NB4 (cell line): ENCODE measurements around the gene THSD4.

ENCODE experiments used
- DNase-seq: peaks from one replicate; pipeline ENCODE4 v3.0.0; 2010; ENCODE audit warnings: low read depth
- H3K4me3 ChIP-seq: one replicate; pipeline ENCODE4 v1.5.1; 2011; ENCODE audit warnings: mild to moderate bottlenecking, low read depth, low read length, moderate library complexity
- MYC ChIP-seq: IDR thresholded peaks from 2 replicates; pipeline ENCODE4 v1.6.1; 2011; ENCODE audit warnings: low read depth, low read length
- POLR2A ChIP-seq: IDR thresholded peaks from 2 replicates; pipeline ENCODE4 v1.6.1; 2011; ENCODE audit warnings: mild to moderate bottlenecking; ENCODE audit not compliant: insufficient read length; ENCODE audit errors: extremely low read depth
- TF ChIP-seq, protein P1 (sequence below): IDR thresholded peaks from 2 replicates; pipeline ENCODE4 v1.6.1; 2011; ENCODE audit warnings: low read depth, low read length
- TF ChIP-seq, protein P2 (sequence below): IDR thresholded peaks from one replicate; pipeline ENCODE4 v1.5.1; 2012; ENCODE audit warnings: low read depth, low read length

The THSD4 gene

DNA sequence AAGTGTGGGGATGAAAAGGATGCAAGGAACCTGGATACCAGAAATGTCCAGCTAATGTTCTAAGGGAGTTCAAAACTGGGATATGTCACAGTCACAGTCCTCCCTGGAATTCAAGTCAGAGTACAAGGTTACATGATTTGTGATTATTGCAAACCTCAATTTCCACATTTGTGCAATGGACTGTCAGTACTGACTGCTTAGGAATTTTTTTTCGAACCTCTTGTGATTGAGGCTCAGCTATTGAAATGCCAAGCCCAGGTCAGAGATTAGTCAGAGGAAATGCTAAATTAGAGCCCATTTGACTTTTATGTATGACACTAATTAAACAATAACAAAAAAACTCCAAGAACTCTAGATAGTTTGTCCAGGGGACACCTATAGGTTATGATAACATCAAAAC lies 210.2 kb downstream of the THSD4 start:
- H3K4me3 ChIP-seq: no peak overlapping the region
- TF ChIP-seq POLR2A (no peak), MYC (no peak)
- TF ChIP-seq, protein P1, sequence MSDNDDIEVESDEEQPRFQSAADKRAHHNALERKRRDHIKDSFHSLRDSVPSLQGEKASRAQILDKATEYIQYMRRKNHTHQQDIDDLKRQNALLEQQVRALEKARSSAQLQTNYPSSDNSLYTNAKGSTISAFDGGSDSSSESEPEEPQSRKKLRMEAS: no peak
- TF ChIP-seq, protein P2, sequence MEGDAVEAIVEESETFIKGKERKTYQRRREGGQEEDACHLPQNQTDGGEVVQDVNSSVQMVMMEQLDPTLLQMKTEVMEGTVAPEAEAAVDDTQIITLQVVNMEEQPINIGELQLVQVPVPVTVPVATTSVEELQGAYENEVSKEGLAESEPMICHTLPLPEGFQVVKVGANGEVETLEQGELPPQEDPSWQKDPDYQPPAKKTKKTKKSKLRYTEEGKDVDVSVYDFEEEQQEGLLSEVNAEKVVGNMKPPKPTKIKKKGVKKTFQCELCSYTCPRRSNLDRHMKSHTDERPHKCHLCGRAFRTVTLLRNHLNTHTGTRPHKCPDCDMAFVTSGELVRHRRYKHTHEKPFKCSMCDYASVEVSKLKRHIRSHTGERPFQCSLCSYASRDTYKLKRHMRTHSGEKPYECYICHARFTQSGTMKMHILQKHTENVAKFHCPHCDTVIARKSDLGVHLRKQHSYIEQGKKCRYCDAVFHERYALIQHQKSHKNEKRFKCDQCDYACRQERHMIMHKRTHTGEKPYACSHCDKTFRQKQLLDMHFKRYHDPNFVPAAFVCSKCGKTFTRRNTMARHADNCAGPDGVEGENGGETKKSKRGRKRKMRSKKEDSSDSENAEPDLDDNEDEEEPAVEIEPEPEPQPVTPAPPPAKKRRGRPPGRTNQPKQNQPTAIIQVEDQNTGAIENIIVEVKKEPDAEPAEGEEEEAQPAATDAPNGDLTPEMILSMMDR: no peak
- DNase-seq: no peak

DNA sequence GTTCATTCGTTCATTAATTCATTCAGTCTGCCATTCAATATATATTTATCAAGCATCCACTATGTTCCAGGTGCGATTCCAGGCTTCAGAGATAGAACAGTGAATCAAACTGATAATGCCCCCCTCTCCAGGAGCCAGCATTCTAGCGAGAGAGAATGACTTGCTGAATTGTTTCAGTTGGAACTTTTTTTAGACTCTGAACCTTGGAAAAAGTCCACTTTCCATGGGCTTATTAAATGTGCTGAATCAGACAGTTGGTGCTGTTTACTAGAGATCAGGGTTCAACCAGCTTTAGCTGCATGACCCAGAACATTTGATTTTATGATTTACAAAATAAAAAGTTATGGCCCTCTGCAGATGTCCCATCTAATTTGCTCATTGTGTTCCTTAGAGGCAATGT lies 213.2 kb downstream of the THSD4 start:
- no peak overlapping the region for H3K4me3 ChIP-seq
- TF ChIP-seq, protein P1: no peak
- TF ChIP-seq POLR2A: no peak
- no peak for TF ChIP-seq MYC
- TF ChIP-seq, protein P2: no peak

DNA sequence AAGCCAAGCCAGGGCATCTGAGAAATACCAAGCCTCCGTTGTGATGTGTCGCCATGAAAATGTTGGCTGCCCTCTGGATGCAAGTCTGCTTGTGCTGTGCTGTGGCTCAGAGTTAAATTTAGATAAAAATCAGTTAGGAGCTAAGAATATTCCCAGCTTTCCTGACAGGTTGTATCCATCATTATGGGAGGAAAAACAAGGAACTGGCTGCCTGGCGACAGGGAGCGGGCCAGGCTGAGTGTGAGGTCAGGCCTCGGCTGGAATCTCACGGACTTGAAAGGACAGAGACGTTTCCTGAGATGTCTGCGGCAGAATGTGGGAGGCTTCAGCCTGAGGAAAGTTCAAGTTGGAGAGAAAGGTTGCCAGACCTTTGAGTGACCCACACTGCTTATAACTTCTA lies 213.8 kb downstream of the THSD4 start:
- TF ChIP-seq POLR2A: no peak
- TF ChIP-seq MYC: no peak
- TF ChIP-seq, protein P2: no peak
- TF ChIP-seq, protein P1: no peak
- H3K4me3 ChIP-seq: no peak overlapping the region
- DNase-seq: no peak

More for the DNA sequence above, 213.2 kb downstream of the THSD4 start:
- DNase-seq: no peak

DNA sequence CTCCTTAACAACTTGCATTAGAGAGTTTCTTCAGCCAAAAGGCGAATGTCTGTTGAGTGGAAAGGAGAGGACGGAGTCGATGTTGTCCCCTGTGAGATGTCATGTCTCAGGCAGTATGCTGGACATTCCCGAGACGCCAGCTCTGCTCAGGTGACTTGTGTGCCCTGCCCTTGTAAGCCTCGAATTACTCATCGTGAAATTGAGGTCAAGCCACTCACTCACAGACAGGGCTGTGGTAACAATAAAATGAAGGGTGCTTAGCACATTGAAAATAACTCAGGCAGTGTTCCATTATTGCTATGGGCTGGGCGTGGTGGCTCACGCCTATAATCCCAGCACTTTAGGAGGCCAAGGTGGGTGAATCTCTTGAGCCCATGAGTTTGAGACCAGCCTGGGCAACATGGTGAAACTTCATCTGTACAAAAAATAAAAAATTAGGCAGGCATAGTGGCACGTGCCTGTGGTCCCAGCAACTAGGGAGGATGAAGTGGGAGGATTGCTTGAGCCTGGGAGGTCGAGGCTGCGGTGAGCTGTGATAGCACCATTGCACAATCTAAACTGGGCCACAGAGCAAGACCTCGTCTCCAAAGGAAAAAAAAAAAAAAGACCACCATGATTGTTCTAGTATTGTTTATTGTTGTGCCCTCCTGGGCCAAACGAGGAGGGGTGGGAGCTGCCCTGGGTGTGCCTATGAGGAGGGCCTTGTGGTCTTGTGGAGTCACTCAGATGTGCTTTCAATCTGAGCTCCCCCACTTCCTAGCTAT lies 214.4 kb downstream of the THSD4 start:
- DNase-seq: no peak
- TF ChIP-seq, protein P1: no peak
- TF ChIP-seq, protein P2: no peak
- TF ChIP-seq MYC: no peak
- TF ChIP-seq POLR2A: no peak
- no peak overlapping the region for H3K4me3 ChIP-seq

DNA sequence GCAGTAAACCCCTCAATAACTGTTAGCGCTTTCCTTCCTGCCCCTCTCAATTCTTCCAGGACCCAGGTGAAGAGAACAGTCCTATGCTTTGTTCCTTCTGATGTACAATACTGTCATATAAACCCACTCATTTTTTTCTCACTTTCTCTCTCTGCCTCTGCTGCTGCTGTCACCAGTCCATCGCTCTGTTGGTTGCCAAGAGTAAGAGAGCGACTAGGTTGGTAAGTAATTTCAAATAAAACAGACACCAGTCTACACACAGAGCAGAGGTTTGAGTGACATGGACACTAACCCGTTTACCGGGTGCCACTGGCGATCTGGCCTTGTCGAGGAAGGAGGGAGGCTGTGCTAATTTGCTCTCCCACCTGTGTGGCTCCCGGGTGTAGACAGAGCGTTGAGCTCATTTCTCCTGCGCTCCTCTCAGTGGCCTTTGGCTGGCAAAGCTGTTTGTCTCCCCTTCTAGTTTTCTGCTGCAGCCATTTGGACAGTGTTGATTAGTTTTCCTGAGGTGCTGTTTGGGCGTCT lies 215.4 kb downstream of the THSD4 start:
- DNase-seq: no peak
- no peak overlapping the region for H3K4me3 ChIP-seq
- TF ChIP-seq, protein P1: no peak
- TF ChIP-seq MYC: no peak
- TF ChIP-seq, protein P2: no peak
- TF ChIP-seq POLR2A: no peak
